ENCODE results near the gene UTP3.
A peak's percentile ranks its signal among the peaks of the same experiment; 100 is the strongest.
"Not testable (repeated sequence)": the region's sequence is repeated elsewhere in the genome, so short reads cannot be mapped to it uniquely, and the experiment has no call there.

The UTP3 gene

DNA sequence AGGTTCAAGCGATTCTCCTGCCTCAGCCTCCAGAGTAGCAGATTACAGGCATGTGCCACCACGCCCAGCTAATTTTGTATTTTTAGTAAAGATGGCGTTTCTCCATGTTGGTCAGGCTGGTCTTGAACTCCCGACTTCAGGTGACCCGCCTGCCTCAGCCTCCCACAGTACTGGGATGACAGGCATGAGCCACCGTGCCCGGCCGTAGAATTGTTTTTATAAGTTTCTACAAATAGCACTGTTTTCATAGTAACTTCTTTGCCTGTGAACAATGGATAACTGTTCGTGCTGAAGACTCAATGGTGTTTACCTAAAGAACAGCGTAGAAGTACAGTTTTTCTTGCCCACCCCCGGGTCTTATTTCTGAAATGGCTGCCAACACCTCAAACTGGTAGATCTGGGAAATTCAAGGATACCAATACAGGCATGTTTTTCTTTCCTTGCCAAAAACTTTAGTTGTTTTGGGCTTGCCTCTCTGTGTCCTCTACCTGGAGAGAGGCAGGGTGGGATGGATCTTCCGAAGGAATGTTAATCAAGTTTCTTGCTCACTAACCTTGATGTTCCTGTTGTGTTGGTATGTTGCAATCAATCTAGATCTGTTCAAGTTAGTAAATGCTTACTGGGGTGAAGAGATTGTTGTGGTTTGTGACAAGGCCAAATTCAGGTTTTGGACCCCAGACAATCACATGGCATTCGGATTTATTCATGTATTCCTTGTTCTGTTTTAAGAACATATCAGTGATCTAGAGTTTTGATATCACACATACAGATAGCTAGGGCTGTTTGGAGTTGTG lies 30.7 kb downstream of the UTP3 start:
- DNase-seq, result no peak

DNA sequence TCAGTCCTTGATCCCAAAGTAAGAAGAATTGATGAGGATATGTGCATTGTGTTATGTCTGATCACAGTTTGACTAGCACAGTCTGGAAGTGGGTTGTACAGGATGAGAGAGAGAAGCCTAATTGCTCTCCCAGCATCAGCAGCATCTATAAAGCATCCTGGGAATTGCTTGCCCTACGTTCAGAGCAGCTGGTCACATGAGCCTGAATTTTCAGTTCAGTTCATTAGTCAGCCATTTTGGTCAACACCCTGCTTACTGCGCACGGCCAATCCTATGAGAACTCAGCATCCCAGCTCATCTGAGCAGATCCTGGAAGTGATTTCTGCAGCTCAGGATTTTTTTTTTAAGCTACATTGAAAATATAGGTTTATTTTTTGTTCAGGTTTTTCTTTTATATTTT lies 33.4 kb downstream of the UTP3 start, which contains the start of gene RUFY3:
TSS of gene RUFY3 (plus strand) at position 218 of the 400 bp plus-strand sequence. CDS start 610 bp downstream, outside the sequence.
- peak; percentile 87 for DNase-seq

DNA sequence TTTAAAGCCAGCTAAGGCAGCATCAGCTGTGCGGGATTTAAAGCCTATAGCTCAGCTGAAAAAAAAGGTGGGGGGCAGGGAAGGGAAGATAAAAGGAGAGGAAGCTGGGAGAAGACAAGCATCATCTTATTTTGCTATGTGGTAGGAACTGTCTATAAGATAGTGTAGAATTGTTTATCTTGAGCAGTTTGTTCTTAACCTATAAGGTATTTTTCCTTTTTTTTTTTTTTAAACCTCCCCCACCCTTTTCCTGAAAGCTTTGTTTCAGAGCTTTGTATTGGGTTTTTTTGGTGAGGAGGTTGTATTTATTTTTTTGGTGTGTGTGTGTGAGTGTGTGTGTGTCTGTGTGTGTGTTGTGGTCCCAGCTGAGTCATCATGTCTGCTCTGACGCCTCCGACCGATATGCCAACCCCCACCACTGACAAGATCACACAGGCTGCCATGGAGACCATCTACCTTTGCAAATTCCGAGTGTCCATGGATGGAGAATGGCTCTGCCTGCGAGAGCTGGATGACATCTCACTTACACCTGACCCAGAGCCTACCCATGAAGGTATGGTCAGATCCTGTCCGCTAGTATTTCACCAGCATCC lies 34.0 kb downstream of the UTP3 start:
- DNase-seq, result peak; percentile 63

DNA sequence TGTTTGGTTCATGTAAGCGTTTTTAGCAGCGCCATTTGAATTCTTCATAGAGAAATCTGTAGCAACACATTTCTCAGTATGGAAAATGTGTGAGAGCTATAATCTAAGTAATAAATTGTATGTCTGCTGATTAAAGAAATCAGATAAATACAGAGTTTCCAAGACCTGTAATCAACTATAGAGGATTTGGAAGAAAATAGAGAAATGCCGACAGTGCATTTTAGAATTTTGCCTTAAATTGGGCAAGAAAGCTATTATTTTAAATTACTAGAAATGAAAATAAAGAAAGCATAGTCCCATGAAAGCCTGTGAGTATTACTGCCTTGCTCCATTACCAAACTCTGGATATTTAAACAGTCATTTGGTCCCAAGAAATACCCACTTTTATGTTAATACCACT lies 36.1 kb downstream of the UTP3 start:
- no peak for DNase-seq

DNA sequence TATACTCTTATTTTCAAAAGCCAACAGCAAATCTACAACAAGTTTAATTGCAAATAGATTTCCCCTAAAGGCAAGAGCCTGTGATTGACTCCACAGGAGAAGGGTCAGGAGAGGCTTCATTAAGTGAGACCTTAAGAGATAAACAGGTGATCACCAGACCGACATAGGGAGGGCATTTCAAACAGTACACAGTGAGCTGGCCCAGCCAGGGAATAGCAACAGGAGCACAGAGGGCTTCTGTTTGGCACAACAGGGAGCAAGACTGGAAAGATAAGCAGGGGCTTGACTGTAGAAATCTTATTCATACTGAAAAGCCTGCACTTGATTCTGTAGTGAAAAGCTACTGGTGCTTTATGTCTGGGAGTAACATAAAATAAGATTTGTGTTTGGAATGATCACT lies 37.3 kb downstream of the UTP3 start:
- no peak for DNase-seq

DNA sequence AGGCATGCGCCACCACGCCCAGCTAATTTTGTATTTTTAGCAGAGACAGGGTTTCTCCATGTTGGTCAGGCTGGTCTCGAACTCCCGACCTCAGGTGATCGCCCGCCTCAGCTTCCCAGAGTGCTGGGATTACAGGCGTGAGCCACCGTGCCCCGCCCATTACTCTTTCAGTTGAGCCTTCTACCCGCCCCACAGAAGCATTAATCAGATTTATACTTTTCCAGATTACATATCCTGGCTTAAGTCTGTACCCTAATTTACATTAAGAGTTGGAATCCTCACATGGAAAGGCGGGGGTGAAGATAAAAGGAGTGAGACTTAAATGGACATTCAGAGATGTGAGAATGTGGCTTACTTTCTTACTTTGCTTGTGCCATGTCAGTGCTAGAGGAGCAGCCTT lies 38.2 kb downstream of the UTP3 start:
- not testable (repeated sequence) for DNase-seq

DNA sequence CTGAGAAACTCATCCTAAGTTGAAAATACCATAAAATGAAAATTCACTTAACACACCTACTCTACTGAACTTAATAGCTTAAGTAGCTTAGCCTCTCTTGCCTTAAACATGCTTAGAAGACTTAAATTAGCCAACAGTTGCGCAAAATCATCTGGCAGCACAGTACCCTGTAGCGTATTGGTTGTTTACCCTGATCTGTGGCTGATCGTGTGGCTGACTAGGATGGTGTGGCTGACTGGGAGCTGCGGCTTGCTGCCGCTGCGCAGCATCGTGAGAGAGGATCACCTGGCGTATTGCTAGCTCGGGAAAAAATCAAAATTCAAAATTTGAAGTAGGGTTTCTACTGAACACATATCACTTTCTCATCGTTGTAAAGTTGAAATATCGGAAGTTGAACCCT lies 39.8 kb downstream of the UTP3 start:
- DNase-seq, result no peak

DNA sequence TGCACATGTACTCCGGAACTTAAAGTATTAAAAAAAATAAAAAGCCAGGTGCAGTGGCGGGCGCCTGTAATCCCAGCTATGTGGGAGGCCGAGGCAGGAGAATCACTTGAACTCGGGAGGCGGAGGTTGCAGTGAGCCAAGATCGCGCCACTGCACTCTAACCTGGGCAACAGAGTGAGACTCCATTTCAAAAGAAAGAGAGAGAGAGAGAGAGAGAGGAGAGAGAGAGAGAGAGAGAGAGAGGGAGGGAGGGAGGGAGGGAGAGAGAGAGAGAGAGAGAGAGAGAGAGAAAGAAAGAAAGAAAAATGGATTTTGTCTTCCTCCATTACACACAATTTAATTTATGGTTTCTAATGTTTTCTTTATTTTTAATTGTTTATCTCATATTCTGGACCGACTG lies 44.5 kb downstream of the UTP3 start:
- DNase-seq, result not testable (repeated sequence)

DNA sequence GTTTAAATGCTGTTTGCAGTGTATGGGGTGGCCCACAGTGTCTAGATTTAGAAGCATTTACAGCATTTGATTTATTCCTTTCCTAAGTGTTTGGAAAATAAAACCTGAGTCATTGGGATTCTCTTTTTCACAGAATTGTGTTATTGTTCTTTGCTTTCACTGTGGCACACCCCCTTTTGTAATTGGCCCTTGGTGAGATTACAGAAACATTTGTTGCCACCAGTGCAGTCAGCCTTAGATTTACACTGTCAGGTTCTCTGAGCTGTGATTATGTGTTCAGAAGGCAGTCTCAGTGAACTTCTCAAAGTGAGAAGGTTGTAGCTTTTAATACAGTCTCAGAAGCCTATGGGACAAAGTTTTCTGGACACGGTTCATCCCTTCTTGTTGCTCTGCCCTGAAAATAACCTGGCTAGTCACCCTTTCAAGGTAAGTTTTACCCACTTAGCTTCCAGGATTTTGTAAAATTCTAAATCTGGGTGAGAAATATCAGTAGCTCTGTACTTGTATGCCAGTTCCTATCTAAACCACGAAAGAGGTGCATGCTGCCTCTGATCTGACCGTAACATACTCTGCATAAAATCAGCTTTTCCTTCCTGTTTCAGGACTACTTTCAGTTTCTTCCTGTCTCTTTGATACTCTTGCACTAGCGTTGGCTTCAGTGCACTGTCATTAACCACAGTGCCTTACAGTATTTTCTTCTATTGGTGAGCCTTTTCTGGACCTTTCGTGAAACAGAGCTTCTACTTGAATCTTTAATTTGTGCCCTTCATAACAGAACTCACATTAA lies 46.0 kb downstream of the UTP3 start:
- peak; percentile 57 for DNase-seq

DNA sequence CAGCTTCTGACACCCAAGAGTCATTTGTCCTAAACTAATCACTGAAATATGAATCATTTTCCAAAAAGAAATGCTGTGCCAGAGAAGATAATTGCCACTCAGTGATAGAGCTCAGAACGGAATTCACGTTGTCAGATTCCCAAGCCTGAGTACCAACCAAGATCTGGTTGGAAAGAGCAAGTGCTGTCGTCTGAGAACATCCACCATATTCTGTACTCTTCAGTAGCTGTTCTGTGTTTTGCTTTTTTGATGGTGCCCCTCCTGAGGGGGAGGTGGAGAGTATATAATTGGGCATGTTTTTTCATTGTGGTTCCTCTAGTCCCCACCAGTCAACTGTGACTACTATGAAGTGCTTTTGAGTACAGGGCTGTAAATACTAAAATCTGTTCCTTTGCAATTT lies 46.6 kb downstream of the UTP3 start:
- DNase-seq, result peak; percentile 26

DNA sequence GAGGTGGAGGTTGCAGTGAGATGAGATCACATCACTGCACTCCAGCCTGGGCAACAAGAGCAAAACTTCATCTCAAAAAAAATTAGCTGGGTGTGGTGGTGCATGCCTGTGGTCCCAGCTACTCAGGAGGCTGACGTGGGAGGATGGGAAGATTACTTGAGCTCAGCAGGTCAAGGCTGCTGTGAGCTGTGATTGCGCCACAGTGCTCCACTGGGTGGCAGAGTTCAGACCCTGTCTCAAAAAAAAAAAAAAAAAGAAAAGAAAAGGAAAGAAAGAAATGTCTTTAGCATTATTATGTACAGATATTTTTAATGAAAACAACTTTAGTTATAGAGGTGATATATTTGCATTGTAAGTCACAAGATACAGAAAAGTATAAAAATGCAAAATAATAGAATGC lies 47.6 kb downstream of the UTP3 start:
- DNase-seq, result peak; percentile 79

DNA sequence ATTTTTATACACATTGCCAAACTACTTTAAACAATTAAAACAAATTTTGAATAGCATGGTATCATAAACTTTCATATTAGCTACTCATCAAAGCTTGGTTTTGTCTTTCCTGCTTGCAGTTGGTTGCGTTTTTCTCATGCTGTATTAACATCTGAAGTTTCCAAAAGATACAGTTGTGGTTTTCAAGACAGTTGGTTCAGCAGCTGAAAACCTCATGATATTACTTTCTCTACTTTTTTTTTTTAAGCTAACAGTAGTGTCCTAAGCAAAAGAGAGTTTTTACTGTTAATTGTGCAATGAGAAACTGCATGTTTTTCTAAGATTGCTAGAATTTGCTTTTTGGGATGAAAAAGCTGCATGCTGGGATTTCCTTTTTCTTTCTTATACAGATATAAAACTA lies 48.7 kb downstream of the UTP3 start:
- no peak for DNase-seq

DNA sequence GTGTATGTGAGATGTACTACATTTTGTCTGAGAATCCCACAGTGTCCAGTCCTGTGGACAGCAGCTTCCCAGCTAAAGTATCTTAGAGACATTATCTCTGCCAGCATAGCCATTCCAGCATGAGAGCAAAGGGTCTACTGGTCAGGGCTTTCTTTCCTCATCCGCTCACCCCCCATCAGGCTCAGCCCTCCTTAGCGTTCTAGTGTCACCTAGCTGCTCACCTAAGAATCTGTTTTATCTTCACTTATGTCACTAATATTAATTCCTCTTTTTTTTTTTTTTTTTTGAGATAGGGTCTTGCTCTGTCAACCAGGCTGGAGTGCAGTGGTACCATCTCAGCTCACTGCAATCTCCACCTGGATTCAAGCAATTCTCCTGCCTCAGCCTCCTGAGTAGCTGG lies 49.1 kb downstream of the UTP3 start:
- DNase-seq, result no peak

DNA sequence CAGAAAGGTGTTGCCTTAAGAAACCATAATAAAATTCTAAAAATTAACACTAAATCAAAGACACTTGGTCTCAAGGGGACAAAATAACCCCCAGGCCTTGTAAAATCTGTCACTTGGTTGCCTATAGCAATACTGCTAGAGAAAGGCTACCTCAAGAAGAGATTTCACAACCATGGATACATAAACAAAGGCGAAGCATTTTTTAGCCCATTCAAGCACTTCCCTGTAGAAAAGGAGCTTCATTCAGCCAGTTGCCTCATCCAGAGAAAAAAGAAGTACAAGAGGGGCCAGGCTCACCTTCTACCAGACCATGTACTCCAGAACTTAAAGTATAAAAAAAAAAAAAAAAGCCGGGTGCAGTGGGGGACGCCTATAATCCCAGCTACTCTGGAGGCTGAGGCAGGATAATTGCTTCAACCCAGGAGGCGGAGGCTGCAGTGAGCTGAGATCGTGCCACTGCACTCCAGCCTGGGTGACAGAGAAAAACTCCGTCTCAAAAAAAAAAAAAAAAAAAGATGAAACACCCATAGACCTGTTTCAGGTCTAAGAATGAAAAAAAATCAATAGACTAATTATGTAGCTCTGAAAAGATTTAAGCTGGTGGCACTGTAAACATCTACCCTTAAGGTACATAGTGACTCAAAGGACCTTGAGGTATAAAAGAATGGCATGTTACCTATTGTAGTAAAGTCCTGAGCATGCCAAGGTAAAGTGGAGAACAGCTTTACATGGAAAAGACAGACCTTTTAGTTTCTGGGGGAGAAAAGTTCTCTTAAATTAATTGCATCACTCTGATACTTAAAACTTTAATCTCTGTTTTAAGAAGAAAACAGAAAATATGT lies 51.4 kb downstream of the UTP3 start:
- DNase-seq, result no peak
